CD4-positive, CD25-positive, alpha-beta regulatory T cell (primary cell): ENCODE results near the gene PRR9. TPM values are rescaled to one million over a fixed set of nuclear protein-coding genes. Genes with fewer than 3 reads are reported as not detected.
A peak's percentile ranks its signal among the peaks of the same experiment; 100 is the strongest.
"Not testable (repeated sequence)": the region's sequence is repeated elsewhere in the genome, so short reads cannot be mapped to it uniquely, and the experiment has no call there.

Experiments
- ATAC-seq, 2 donors: fragments of 150-1000 bp; cut with Tn5 transposase; one replicate each; pipeline ENCODE4 v1.10.0; 2021; ENCODE audit warnings: low read depth in 2 of 2, moderate number of reproducible peaks in 2 of 2, moderate library complexity in 1 of 2
- DNase-seq, 3 donors: peaks; one replicate each; pipeline versions ENCODE4 v3.0.0 to v3.0.0-alpha.2; 2012 to 2022; ENCODE audit warnings: mixed read lengths in 1 of 3
- H3K27ac ChIP-seq: one replicate; pipeline ENCODE4 v1.7.0; 2013; ENCODE audit warnings: mild to moderate bottlenecking, low read length; ENCODE audit not compliant: insufficient read depth, poor library complexity, severe bottlenecking
- H3K27me3 ChIP-seq: one replicate; pipeline ENCODE4 v1.7.0; 2013; ENCODE audit warnings: low read length; ENCODE audit not compliant: control insufficient read depth, insufficient read depth
- H3K36me3 ChIP-seq: one replicate; pipeline ENCODE4 v1.7.0; 2013; ENCODE audit warnings: mild to moderate bottlenecking, low read length, moderate library complexity; ENCODE audit not compliant: control insufficient read depth, insufficient read depth
- H3K4me1 ChIP-seq: 2 replicates; pipeline ENCODE4 v1.7.0; 2013; ENCODE audit warnings: mild to moderate bottlenecking, low read length; ENCODE audit not compliant: insufficient read depth, control insufficient read depth, poor library complexity, severe bottlenecking
- H3K4me3 ChIP-seq: one replicate; pipeline ENCODE4 v1.7.0; 2013; ENCODE audit warnings: low read depth, mild to moderate bottlenecking, low read length, moderate library complexity
- H3K9me3 ChIP-seq, 2 experiments: 1 replicate in 1 of 2; 2 replicates in 1 of 2; pipeline ENCODE4 v1.7.0; 2013; ENCODE audit warnings: low read length in 2 of 2, mild to moderate bottlenecking in 1 of 2, moderate library complexity in 1 of 2; ENCODE audit not compliant: control insufficient read depth in 2 of 2
- H3K27ac Mint-ChIP-seq, 3 donors: one replicate each; pipeline ENCODE4 v1.8.0; 2020 to 2022; ENCODE audit warnings: mild to moderate bottlenecking in 3 of 3, mixed read lengths in 3 of 3, moderate library complexity in 2 of 3
- H3K27me3 Mint-ChIP-seq: one replicate; pipeline ENCODE4 v1.8.0; 2022; ENCODE audit warnings: mild to moderate bottlenecking, mixed read lengths
- H3K36me3 Mint-ChIP-seq: one replicate; pipeline ENCODE4 v1.8.0; 2020; ENCODE audit warnings: mixed read lengths
- H3K4me1 Mint-ChIP-seq, 4 donors: one replicate each; pipeline ENCODE4 v1.8.0; 2020 to 2022; ENCODE audit warnings: mixed read lengths in 4 of 4, mild to moderate bottlenecking in 1 of 4
- H3K4me3 Mint-ChIP-seq, 4 donors: one replicate each; pipeline ENCODE4 v1.8.0; 2020 to 2022; ENCODE audit warnings: mild to moderate bottlenecking in 4 of 4, mixed read lengths in 4 of 4, moderate library complexity in 3 of 4
- H3K9me3 Mint-ChIP-seq, 7 donors: one replicate each; pipeline ENCODE4 v1.8.0; 2020 to 2022; ENCODE audit warnings: mixed read lengths in 7 of 7, mild to moderate bottlenecking in 3 of 7, moderate library complexity in 2 of 7
- polyA plus RNA-seq, 4 donors: library from polyadenylated mRNA; unstranded; fragments of 300-500 nt; fragmentation: Illumina TruSeq; gene quantifications; one replicate each; pipeline ENCODE4 v1.2.3, GENCODE V29; 2021
- total RNA-seq: library from RNA; stranded (reverse); gene quantifications from one replicate; pipeline ENCODE4 v1.2.3, GENCODE V29; 2022

PRR9 gene
- total and polyA plus RNA-seq, 5 donors from 2014 or later = not detected

DNA sequence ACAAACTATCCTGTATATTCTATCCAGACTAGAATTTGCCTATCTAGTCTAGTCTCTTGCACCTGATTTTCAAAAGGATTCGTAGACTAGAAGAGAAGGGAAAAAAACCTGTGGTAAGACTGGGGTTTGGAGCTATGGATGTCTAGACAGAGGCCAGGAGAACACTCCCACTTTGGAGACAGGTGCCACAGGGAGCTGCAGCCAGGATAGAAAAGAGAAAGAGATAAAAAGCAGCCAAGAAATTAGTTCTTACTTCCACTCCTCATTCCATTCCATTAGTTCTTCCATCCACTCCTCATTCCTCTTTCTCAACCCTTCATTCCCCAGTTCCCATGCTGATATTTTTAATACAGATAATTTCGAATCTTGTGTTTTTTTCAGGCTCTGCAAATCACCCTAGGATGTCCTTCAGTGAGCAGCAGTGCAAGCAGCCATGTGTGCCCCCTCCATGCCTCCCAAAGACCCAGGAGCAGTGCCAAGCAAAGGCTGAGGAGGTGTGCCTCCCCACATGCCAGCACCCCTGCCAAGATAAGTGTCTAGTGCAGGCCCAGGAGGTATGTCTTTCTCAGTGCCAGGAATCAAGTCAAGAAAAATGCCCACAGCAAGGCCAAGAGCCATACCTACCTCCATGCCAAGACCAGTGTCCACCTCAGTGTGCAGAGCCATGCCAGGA, 496 bp downstream of the PRR9 start:
- DNase-seq (no peak), ATAC-seq (no peak)
- H3K4me1 ChIP-seq = no peaks in the 10 kb centered on the region
- H3K4me1 Mint-ChIP-seq = no peaks in the 10 kb centered on the region
- H3K4me3 ChIP-seq = no peak overlapping the region
- H3K27ac ChIP-seq = no peak overlapping the region
- no peaks in the 10 kb centered on the region for H3K9me3 Mint-ChIP-seq
- no peaks in the 10 kb centered on the region for H3K36me3 Mint-ChIP-seq
- no peaks in the 10 kb centered on the region for H3K36me3 ChIP-seq
- H3K27me3 Mint-ChIP-seq = peaks cover 19% of the 10 kb centered on the region
- no peak overlapping the region for H3K27ac Mint-ChIP-seq
- H3K4me3 Mint-ChIP-seq = no peak overlapping the region
- no peaks in the 10 kb centered on the region for H3K9me3 ChIP-seq
- no peaks in the 10 kb centered on the region for H3K27me3 ChIP-seq

DNA sequence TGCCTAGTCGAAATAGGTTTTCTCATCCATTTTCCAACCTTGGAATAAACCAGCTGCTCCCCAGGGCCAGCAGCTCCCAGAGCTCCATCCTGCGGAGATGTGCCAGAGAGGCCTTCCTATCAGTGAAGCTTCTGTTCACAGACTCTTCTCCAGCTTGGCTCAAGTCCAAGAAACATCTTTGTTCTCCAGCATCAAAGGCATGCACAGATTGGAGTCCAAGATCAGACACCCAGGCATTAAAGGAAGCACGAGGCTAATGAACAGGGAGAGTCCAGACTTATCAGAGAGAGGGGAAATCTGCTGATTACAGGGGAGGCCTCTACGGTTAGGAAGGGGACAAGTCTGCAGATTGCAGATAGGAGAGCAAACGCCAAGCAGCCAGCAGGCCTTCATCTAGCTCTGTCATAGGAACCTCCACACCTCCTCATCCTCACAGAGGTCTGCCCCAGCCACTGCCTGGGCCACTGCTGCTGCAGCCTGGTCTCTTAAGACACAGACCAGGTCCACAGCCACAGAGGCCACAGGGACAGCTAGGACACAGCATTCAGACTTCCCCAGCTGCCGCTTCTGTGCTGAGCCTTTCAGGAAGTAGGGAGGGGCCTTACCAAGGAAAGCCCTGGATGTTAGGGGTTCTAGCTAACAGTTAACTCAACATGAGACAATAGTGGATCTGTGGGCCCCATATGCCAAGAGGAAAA, 3.4 kb downstream of the PRR9 start:
- Histone ChIP-seq H3K27ac (no peak overlapping the region), H3K4me1 (no peaks in the 10 kb centered on the region), H3K9me3 (no peaks in the 10 kb centered on the region), H3K4me3 (no peak overlapping the region), H3K36me3 (no peaks in the 10 kb centered on the region), H3K27me3 (peaks cover 5% of the 10 kb centered on the region)
- Mint-ChIP-seq H3K36me3 (no peaks in the 10 kb centered on the region), H3K27me3 (peaks cover 26% of the 10 kb centered on the region), H3K4me3 (no peak overlapping the region), H3K9me3 (no peaks in the 10 kb centered on the region), H3K4me1 (peaks cover 0 to 2% (median 0%) of the 10 kb centered on the region in 4 donors), H3K27ac (no peak overlapping the region)
- ATAC-seq (no peak), DNase-seq (no peak)

DNA sequence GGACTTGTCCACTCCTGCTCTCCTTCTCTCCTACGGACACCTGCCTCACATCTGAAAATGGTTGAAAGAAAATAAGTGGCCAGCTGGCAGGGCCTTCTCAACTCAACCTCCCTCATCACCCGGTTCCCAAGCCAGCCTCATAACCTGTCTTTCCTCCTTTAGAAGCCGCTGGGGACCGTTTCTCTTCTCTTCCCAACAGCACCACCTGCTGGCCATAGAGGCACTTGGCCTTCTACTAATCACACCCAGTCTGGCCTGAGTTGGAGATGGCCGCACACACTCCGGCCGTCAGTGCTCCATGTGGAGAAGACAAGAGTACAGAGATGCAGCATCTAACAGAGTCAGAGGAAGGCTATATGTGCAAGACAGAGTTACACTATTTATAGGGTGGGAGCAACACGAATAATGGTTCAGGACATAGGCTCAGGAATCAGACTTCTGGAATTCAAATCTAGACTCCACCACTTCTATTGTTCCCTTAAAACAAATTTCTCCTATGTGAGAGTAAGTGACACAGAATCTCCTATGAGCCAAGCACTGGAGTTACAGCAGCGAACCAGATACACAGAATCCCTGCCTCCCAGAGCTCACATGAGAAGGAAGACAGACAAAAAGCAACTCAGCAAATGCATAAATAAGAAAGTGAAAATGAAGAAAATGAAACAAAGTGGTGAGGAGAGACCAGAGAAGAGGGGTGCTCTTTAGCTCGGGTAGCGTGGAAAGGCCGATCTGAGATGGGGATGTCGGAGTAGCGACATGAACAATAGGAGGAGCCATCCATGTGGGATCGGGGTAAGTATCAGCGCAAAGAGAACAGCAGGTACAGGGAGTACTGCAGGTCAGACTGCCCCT, 5.9 kb downstream of the PRR9 start:
- H3K27me3 Mint-ChIP-seq = peaks cover 22% of the 10 kb centered on the region
- not testable (repeated sequence) for H3K4me1 Mint-ChIP-seq, H3K4me3 ChIP-seq, H3K36me3 ChIP-seq, H3K9me3 ChIP-seq, H3K27ac ChIP-seq, H3K27me3 ChIP-seq, H3K27ac Mint-ChIP-seq, H3K36me3 Mint-ChIP-seq, H3K9me3 Mint-ChIP-seq, H3K4me3 Mint-ChIP-seq, H3K4me1 ChIP-seq
- ATAC-seq (peak in 1 of 2 donors; percentile 37), DNase-seq (peak; percentile 9 to 43 (median 26))

DNA sequence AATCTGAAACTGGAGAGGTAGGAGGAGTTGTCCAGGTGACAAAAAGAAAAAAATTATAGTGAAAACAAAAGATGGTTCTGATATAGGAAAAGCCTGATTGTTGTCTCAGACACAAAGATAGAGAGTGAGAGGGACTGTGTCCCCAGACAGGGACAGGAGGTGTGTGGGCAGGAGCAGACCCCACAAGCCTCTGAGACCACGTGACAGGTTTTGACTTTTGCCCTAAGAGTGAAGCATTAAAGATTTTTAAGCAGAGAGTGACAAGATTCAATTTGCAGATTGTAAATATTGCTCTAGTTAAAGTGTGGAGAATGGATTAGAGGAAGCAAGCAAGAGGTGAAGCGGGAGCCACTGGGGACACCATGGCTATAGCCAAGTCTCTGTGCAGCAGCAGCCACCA, 10.4 kb downstream of the PRR9 start:
- Histone ChIP-seq H3K27ac (no peak overlapping the region), H3K36me3 (no peaks in the 10 kb centered on the region), H3K4me3 (no peak overlapping the region), H3K27me3 (peaks cover 8% of the 10 kb centered on the region), H3K4me1 (no peaks in the 10 kb centered on the region), H3K9me3 (no peaks in the 10 kb centered on the region)
- peaks cover 0 to 1% (median 0%) of the 10 kb centered on the region in 7 donors for H3K9me3 Mint-ChIP-seq
- H3K36me3 Mint-ChIP-seq = no peaks in the 10 kb centered on the region
- H3K27me3 Mint-ChIP-seq = peaks cover 14% of the 10 kb centered on the region
- no peak overlapping the region for H3K27ac Mint-ChIP-seq
- no peak overlapping the region for H3K4me3 Mint-ChIP-seq
- H3K4me1 Mint-ChIP-seq = peaks cover 0 to 2% (median 0%) of the 10 kb centered on the region in 4 donors
- no peak for ATAC-seq
- no peak for DNase-seq

DNA sequence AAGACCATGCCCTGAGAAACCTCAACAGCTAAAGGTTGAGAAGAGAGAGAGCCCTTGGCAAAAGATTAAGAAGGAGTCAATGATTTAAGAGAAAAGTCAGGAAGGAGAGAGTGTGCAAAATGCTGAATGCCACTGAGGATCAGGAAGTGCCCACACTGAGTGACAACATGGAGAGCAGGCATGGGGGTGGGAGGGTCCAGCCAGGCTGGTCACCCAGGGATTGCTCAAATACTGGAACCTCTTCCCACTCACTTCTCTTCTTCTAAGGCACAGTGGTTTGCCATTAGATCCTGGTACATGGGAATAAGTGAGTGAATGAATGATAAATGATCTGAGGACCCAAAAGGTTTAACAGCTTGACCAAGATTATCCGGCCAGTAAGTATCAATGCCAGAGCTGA, 11.1 kb downstream of the PRR9 start:
- H3K9me3 Mint-ChIP-seq = peaks cover 0 to 1% (median 0%) of the 10 kb centered on the region in 7 donors
- no peaks in the 10 kb centered on the region for H3K4me1 ChIP-seq
- H3K36me3 ChIP-seq = no peaks in the 10 kb centered on the region
- no peak overlapping the region for H3K27ac ChIP-seq
- H3K4me3 Mint-ChIP-seq = no peak overlapping the region
- DNase-seq = no peak
- no peak overlapping the region for H3K27ac Mint-ChIP-seq
- peaks cover 9% of the 10 kb centered on the region for H3K27me3 Mint-ChIP-seq
- no peak overlapping the region for H3K4me3 ChIP-seq
- H3K4me1 Mint-ChIP-seq = no peaks in the 10 kb centered on the region
- no peak for ATAC-seq
- H3K36me3 Mint-ChIP-seq = no peaks in the 10 kb centered on the region
- H3K9me3 ChIP-seq = no peaks in the 10 kb centered on the region
- peaks cover 8% of the 10 kb centered on the region for H3K27me3 ChIP-seq

DNA sequence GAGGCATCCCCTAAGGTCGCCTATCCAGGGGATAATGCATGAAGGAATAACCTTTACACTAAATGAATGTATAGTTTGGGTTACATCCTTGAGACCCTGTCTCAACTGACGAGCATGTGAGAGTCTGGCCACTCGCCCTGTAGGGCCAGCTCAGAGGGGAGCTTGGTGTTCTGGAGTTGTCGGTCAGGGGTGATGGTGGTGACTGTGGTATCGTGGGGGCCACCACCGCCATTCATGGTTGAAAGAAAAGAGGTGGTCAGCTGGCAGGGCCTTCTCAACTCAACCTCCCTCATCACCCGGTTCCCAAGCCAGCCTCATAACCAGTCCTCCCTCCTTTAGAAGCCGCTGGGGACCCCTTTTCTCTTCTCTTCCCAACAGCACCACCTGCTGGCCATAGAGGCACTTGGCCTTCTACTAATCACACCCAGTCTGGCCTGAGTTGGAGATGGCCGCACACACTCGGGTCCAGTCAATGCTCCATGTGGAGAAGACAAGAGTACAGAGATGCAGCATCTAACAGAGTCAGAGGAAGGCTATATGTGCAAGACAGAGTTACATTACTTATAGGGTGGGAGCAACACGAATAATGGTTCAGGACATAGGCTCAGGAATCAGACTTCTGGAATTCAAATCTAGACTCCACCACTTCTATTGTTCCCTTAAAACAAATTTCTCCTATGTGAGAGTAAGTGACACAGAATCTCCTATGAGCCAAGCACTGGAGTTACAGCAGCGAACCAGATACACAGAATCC, 11.9 kb downstream of the PRR9 start:
- not testable (repeated sequence) for H3K4me1 Mint-ChIP-seq, H3K4me1 ChIP-seq, H3K27me3 ChIP-seq, H3K36me3 ChIP-seq, H3K27me3 Mint-ChIP-seq, H3K9me3 ChIP-seq, H3K4me3 Mint-ChIP-seq, H3K36me3 Mint-ChIP-seq, DNase-seq, H3K9me3 Mint-ChIP-seq, H3K4me3 ChIP-seq, H3K27ac ChIP-seq, ATAC-seq, H3K27ac Mint-ChIP-seq

DNA sequence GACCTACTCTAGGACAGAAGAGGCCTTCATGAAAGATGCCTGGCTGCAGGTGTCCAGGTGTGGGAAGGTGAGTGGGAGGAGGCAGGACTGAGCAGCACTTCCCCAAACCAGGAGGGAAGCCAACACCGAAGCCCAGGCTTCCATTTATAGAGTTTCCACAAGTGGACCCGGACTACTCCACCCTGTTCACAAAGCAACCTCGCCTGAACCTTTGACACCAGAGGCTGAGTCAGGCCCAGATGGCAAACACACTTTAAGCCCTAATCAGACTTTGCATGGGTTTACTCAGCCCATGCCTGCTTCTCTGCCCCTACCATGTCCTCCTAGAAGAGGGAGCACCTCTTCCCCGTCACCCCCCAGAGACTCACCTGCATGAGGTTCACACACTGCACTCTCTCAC, 14.0 kb downstream of the PRR9 start:
- H3K27me3 ChIP-seq = peaks cover 5% of the 10 kb centered on the region
- no peak for DNase-seq
- H3K4me1 ChIP-seq = no peaks in the 10 kb centered on the region
- Mint-ChIP-seq H3K4me1 (no peaks in the 10 kb centered on the region), H3K4me3 (no peak overlapping the region), H3K36me3 (no peaks in the 10 kb centered on the region), H3K27me3 (peaks cover 10% of the 10 kb centered on the region), H3K27ac (no peak overlapping the region), H3K9me3 (peaks cover 0 to 1% (median 0%) of the 10 kb centered on the region in 7 donors)
- H3K9me3 ChIP-seq = no peaks in the 10 kb centered on the region
- H3K36me3 ChIP-seq = no peaks in the 10 kb centered on the region
- H3K4me3 ChIP-seq = no peak overlapping the region
- ATAC-seq = no peak
- no peak overlapping the region for H3K27ac ChIP-seq
